Astrocyte (in vitro differentiated cells and primary cell): ENCODE measurements around the gene OPRL1. TPM values are rescaled to one million over a fixed set of nuclear protein-coding genes. Genes with fewer than 3 reads are reported as not detected.

Experiments
- DNase-seq: peaks from one replicate; pipeline ENCODE4 v3.0.0-alpha.2; 2010; ENCODE audit warnings: low read depth
- FAIRE-seq: peaks from 2 replicates; lab custom pipeline; 2011; peaks lifted over from hg19 to GRCh38; lab: Jason Lieb, UNC
- H2AFZ ChIP-seq: 2 replicates; pipeline ENCODE4 v1.6.0; 2012; ENCODE audit warnings: low read depth, low read length, inconsistent platforms
- H3K27ac ChIP-seq: 2 replicates; pipeline ENCODE4 v1.5.1; 2011; ENCODE audit warnings: low read depth, low read length, inconsistent platforms
- H3K27me3 ChIP-seq: 2 replicates; pipeline ENCODE4 v1.6.0; 2011; ENCODE audit warnings: low read length, inconsistent platforms; ENCODE audit not compliant: insufficient read depth
- H3K36me3 ChIP-seq: 2 replicates; pipeline ENCODE4 v1.5.1; 2011; ENCODE audit warnings: low read length, inconsistent platforms; ENCODE audit not compliant: insufficient read depth
- H3K4me1 ChIP-seq: 2 replicates; pipeline ENCODE4 v1.5.1; 2011; ENCODE audit warnings: low read length, inconsistent platforms; ENCODE audit not compliant: insufficient read depth
- H3K4me2 ChIP-seq: 2 replicates; pipeline ENCODE4 v1.6.0; 2012; ENCODE audit warnings: low read length, inconsistent platforms
- H3K4me3 ChIP-seq: 2 replicates; pipeline ENCODE4 v1.5.1; 2011; ENCODE audit warnings: low read depth, mild to moderate bottlenecking, low read length, inconsistent platforms; ENCODE audit not compliant: insufficient read depth
- H3K79me2 ChIP-seq: 2 replicates; pipeline ENCODE4 v1.6.0; 2012; ENCODE audit warnings: mild to moderate bottlenecking, low read length, inconsistent platforms; ENCODE audit not compliant: insufficient read depth
- H3K9ac ChIP-seq: 2 replicates; pipeline ENCODE4 v1.6.0; 2012; ENCODE audit warnings: mild to moderate bottlenecking, low read length, inconsistent platforms
- H3K9me3 ChIP-seq: 2 replicates; pipeline ENCODE4 v1.5.1; 2012; ENCODE audit warnings: low read depth, mild to moderate bottlenecking, low read length, inconsistent platforms; ENCODE audit not compliant: insufficient read depth
- H4K20me1 ChIP-seq: 2 replicates; pipeline ENCODE4 v1.6.0; 2012; ENCODE audit warnings: low read length, inconsistent platforms; ENCODE audit not compliant: insufficient read depth
- H3K27ac Mint-ChIP-seq: one replicate; pipeline ENCODE4 v1.8.0; 2021; ENCODE audit warnings: mild to moderate bottlenecking, mixed read lengths; ENCODE audit not compliant: unreplicated experiment
- H3K27me3 Mint-ChIP-seq: one replicate; pipeline ENCODE4 v1.8.0; 2021; ENCODE audit warnings: low read depth, mixed read lengths; ENCODE audit not compliant: unreplicated experiment
- H3K36me3 Mint-ChIP-seq: one replicate; pipeline ENCODE4 v1.8.0; 2021; ENCODE audit warnings: low read depth, mixed read lengths; ENCODE audit not compliant: unreplicated experiment
- H3K4me1 Mint-ChIP-seq: one replicate; pipeline ENCODE4 v1.8.0; 2021; ENCODE audit warnings: low read depth, mixed read lengths; ENCODE audit not compliant: unreplicated experiment
- H3K4me3 Mint-ChIP-seq: one replicate; pipeline ENCODE4 v1.8.0; 2021; ENCODE audit warnings: mild to moderate bottlenecking, moderate library complexity, mixed read lengths; ENCODE audit not compliant: unreplicated experiment
- H3K9me3 Mint-ChIP-seq: one replicate; pipeline ENCODE4 v1.8.0; 2021; ENCODE audit warnings: mild to moderate bottlenecking, mixed read lengths; ENCODE audit not compliant: unreplicated experiment
- EZH2 ChIP-seq: IDR thresholded peaks from 2 replicates; pipeline ENCODE4 v1.6.1; 2012; ENCODE audit warnings: mild to moderate bottlenecking, low read length, inconsistent platforms; ENCODE audit not compliant: insufficient read depth
- total RNA-seq: library from RNA; stranded (reverse); gene quantifications from 2 replicates; pipeline ENCODE4 v1.2.1, GENCODE V29; 2021
- TF ChIP-seq, protein P1 (sequence below): IDR thresholded peaks from 2 replicates; pipeline ENCODE4 v1.5.1; 2011; ENCODE audit warnings: low read depth, mild to moderate bottlenecking, inconsistent platforms, low read length, moderate library complexity; ENCODE audit not compliant: insufficient read depth

Gene OPRL1
- total RNA-seq, 1 donor from 2014 or later: 2.8 TPM

GRCh38 chr20:64082820-64083377, 3.0 kb downstream of the OPRL1 start:
- no peak for TF ChIP-seq EZH2
- TF ChIP-seq, protein P1, sequence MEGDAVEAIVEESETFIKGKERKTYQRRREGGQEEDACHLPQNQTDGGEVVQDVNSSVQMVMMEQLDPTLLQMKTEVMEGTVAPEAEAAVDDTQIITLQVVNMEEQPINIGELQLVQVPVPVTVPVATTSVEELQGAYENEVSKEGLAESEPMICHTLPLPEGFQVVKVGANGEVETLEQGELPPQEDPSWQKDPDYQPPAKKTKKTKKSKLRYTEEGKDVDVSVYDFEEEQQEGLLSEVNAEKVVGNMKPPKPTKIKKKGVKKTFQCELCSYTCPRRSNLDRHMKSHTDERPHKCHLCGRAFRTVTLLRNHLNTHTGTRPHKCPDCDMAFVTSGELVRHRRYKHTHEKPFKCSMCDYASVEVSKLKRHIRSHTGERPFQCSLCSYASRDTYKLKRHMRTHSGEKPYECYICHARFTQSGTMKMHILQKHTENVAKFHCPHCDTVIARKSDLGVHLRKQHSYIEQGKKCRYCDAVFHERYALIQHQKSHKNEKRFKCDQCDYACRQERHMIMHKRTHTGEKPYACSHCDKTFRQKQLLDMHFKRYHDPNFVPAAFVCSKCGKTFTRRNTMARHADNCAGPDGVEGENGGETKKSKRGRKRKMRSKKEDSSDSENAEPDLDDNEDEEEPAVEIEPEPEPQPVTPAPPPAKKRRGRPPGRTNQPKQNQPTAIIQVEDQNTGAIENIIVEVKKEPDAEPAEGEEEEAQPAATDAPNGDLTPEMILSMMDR: no peak
- DNase-seq (no peak), FAIRE-seq (no peak)
- no peaks in the 10 kb centered on the region for H3K79me2 ChIP-seq
- H2AFZ ChIP-seq: no peak overlapping the region
- no peak overlapping the region for H3K4me3 ChIP-seq
- H4K20me1 ChIP-seq: peaks cover 15% of the 10 kb centered on the region
- no peak overlapping the region for H3K9ac ChIP-seq
- no peaks in the 10 kb centered on the region for H3K36me3 ChIP-seq
- H3K27me3 ChIP-seq: peaks cover 30% of the 10 kb centered on the region
- Mint-ChIP-seq H3K36me3 (no peaks in the 10 kb centered on the region), H3K4me1 (no peaks in the 10 kb centered on the region), H3K27me3 (peaks cover 15% of the 10 kb centered on the region), H3K9me3 (peaks cover 4% of the 10 kb centered on the region), H3K4me3 (peak overlapping the region; percentile 74), H3K27ac (no peak overlapping the region)
- peaks cover 16% of the 10 kb centered on the region for H3K4me1 ChIP-seq
- H3K9me3 ChIP-seq: peaks cover 2% of the 10 kb centered on the region
- H3K4me2 ChIP-seq: peak overlapping the region; percentile 83
- no peak overlapping the region for H3K27ac ChIP-seq

- Histone ChIP-seq H3K4me3 (no peak overlapping the region), H3K4me1 (peaks cover 16% of the 10 kb centered on the region), H3K36me3 (no peaks in the 10 kb centered on the region), H3K27me3 (peaks cover 34% of the 10 kb centered on the region), H4K20me1 (peaks cover 10% of the 10 kb centered on the region), H2AFZ (peak overlapping the region; percentile 63), H3K9ac (no peak overlapping the region), H3K4me2 (peak overlapping the region; percentile 83), H3K27ac (no peak overlapping the region), H3K79me2 (no peaks in the 10 kb centered on the region), H3K9me3 (peaks cover 2% of the 10 kb centered on the region)
- H3K4me3 Mint-ChIP-seq: peak overlapping the region; percentile 74
- peaks cover 20% of the 10 kb centered on the region for H3K27me3 Mint-ChIP-seq
- DNase-seq (peak; percentile 63), FAIRE-seq (no peak)
- no peaks in the 10 kb centered on the region for H3K36me3 Mint-ChIP-seq
- no peaks in the 10 kb centered on the region for H3K4me1 Mint-ChIP-seq
- TF ChIP-seq EZH2: no peak
- TF ChIP-seq, protein P1: no peak
- no peak overlapping the region for H3K27ac Mint-ChIP-seq
- H3K9me3 Mint-ChIP-seq: peaks cover 4% of the 10 kb centered on the region
Measured at GRCh38 chr20:64083378-64083803, 3.5 kb downstream of the OPRL1 start.
